ENCODE results near the gene GPATCH2.
A peak's percentile ranks its signal among the peaks of the same experiment; 100 is the strongest.
"Not testable (repeated sequence)": the region's sequence is repeated elsewhere in the genome, so short reads cannot be mapped to it uniquely, and the experiment has no call there.

Gene GPATCH2

GRCh38 chr1:217526636-217527035, 104.3 kb downstream of the GPATCH2 start:
- no peak for DNase-seq (ENCODE audit: low read depth in 2 of 3, low spot score in 1 of 3)

DNA sequence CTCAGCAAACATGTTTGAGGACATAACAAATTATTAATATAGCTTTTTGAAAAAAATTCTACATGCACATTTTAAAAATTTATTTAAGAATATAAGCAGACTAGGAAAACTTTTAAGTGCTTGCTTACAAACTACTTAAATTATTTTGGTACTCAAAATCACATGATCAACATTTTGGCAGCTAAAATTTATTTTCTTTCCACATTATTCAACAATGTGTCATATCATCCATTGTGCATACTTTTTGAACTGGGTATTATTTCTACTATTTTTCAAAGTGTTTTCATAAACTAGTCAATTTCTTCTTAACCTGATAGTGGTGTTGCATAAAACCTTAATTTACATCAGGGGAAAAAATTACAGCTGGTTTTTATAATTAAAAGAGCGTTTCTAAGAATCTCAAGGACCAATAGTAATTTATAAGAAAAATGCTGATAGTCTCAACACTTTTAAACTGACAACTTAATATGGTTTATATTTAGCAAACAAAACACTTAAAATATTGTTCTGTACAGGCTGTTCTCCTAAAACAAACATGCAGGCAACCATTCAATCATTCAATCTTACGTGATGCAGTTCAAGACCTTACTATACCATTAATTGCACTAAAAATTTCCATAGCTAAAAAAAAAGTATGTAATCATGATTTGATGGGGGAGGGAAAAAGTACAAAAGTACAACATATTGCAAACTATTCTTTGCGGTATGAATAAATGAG, 105.0 kb downstream of the GPATCH2 start:
- no peak for DNase-seq (ENCODE audit: low read depth in 2 of 3, low spot score in 1 of 3)

DNA sequence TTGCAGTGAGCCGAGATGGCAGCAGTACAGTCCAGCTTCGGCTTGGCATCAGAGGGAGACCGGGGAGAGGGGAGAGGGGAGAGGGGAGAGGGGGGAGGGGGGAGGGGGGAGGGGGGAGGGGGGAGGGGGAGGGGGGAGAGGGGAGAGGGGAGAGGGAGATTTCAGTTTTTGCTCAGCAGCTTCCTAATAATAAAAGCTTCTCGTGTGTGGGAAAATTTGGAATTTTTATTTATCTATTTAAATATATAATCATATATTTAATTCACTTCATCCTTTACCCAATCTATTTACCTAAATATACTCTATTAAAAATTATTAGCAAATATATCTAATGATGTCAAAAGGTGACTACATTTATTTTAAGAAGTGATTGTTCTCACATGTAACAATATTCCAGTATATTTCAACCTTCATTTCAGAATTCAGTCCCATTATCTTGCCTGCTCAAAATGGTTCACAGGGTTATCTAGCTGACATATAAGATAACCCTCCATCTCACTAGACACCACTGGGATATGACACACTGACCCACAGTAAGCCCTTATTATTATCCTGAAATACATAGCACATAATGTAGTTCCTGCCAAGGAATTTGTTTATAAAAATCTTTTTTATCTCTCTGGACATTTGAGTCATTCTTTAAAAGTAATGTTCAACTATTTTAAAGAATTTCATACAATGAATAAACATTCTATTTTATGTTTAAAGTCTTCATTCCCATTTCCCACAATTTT, 105.9 kb downstream of the GPATCH2 start:
- DNase-seq (ENCODE audit: low read depth in 2 of 3, low spot score in 1 of 3), result no peak

GRCh38 chr1:217523921-217524320, 107.0 kb downstream of the GPATCH2 start:
- not testable (repeated sequence) for DNase-seq (ENCODE audit: low read depth in 2 of 3, low spot score in 1 of 3)

DNA sequence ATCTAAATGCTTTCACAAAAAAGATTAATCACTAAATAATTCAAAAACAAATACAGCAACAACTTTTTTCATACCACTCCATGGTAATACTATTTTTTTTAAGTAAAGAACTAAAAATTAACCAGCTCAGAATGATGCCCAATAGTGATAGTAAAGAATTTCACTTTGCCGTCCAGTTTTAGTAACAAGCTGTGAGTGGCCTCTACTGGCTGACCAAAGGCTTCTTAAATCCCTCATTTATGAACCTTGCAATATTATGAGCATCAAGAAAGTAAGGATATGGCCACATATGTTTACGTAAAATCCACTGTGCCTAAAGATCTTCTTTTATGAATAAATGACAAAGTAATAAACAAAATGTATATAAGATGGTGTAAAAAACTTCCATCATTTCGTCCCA, 108.6 kb downstream of the GPATCH2 start:
- DNase-seq (ENCODE audit: low read depth in 2 of 3, low spot score in 1 of 3), result no peak

- no peak for DNase-seq (ENCODE audit: low read depth in 2 of 3, low spot score in 1 of 3)
Measured at GRCh38 chr1:217521317-217521716, 109.6 kb downstream of the GPATCH2 start.

DNA sequence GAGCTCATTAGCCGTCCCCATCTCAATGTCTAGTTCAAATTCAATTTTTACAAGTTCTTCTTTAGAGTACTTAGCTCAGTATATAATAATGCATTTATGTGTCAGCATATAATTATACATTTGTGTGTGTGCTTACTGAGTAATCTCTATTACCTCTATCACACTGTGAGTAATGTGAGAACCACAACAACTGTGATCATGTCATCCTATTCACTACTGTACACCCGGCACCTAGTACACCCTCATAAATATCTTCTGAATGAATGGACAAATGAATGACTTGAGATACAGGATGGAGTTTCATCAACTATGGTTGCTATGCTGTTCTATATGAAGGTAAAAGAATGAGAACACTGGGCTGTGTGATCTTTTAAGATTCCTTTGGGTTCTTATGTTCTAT, 124.0 kb downstream of the GPATCH2 start:
- DNase-seq (ENCODE audit: low read depth in 2 of 3, low spot score in 1 of 3), result no peak

DNA sequence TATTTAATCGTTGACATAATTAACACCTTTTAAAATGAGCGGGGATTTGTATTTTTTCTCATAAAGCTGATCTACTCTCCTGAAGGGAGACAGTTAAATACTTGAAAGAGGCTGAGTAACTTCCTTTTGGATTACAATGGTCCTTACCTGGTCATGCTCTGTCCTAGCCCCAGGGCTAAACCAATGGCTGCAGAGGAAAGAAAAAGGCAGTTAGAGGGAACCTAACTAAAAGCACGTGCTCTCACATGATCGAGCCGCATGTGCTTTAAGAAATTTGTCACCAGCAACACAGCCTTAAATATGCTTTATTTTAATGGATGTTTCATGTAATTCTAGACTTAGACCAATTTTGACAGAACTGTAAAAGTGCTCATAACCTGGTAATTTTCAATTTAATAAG, 132.7 kb downstream of the GPATCH2 start:
- DNase-seq (ENCODE audit: low read depth in 2 of 3, low spot score in 1 of 3), result no peak

DNA sequence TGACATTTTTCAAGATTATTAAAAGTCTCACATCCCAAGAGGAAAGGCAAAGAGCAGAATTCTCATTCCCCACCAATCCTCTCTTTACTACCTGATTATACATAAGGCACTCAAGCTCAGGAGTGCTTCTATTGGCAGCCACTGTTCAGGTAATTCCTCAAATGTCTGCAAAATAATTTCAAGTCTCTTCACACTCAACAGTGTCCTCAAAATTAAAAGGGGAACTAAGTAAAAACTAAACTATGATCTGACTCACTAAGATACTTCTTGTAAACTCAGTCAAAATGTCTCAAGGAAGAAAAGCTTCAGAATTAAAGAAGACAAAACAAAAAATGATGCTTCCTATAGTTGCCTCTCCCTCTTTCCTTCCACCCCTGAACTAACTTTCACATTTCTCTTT, 135.6 kb downstream of the GPATCH2 start:
- no peak for DNase-seq (ENCODE audit: low read depth in 2 of 3, low spot score in 1 of 3)

DNA sequence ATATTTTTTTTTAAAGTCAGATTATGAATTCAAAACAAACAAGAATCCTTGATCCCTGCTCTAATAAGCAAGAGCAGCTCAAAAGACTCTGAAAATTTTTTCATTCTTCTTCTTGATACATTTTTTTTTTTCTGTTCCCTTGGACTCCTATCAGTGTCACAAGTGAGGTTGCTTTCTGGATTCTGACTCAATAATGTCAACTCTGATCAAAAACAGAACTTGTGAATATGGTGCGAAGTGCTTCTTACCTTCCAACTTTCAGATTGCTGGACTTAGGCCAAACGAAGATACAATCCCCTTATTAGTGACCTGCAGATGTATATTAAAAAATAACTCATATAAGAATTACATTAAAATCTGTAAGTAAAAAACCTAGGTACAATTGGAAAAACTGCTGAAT, 136.1 kb downstream of the GPATCH2 start:
- DNase-seq (ENCODE audit: low read depth in 2 of 3, low spot score in 1 of 3), result no peak

GRCh38 chr1:217493290-217493689, 137.6 kb downstream of the GPATCH2 start:
- DNase-seq (ENCODE audit: low read depth in 2 of 3, low spot score in 1 of 3), result no peak

- no peak for DNase-seq (ENCODE audit: low read depth in 2 of 3, low spot score in 1 of 3)
Measured at GRCh38 chr1:217484871-217485270, 146.0 kb downstream of the GPATCH2 start.

GRCh38 chr1:217482356-217483102, 148.4 kb downstream of the GPATCH2 start:
- peak; percentile 47 to 50 (median 48) for DNase-seq (ENCODE audit: low read depth in 2 of 3, low spot score in 1 of 3)

DNA sequence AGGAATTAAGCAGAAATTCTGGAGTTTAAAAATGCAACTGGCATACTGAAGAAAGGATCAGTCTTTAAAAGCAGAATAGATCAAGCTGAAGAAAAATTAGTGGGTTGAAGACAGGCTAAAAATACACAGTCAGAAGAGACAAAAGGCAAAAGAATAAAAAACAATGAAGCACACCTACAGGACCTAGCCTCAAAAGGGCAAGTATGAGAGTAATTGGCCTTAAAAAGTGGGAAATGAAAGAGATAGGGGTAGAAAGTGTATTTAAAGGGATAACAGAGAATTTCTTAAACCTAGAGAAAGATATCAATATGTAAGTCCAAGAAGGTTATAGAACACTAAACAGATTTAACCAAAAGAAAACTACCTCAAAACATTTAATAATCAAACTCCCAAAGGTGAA, 152.4 kb downstream of the GPATCH2 start:
- DNase-seq (ENCODE audit: low read depth in 2 of 3, low spot score in 1 of 3), result no peak

- DNase-seq (ENCODE audit: low read depth in 2 of 3, low spot score in 1 of 3), result no peak
Measured at GRCh38 chr1:217472915-217473314, 158.0 kb downstream of the GPATCH2 start.

DNA sequence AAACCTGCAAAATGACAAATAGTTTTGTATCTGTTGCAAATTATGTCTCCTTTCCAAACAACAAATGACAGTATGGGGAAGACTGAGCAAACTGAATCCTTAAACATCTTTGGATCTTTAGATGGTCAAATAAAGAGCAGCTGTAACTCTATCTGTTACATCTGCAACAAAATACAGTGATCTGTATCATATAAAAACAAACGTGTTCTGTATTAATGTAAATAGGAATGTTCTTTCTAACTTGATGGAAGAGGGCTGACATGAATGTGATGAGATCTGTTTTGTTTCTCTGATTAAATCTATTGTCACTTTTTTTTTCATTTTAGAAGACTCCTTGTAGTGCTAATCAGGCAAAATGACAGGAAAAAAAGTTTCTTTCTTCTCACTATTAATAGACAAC, 159.5 kb downstream of the GPATCH2 start:
- no peak for DNase-seq (ENCODE audit: low read depth in 2 of 3, low spot score in 1 of 3)

DNA sequence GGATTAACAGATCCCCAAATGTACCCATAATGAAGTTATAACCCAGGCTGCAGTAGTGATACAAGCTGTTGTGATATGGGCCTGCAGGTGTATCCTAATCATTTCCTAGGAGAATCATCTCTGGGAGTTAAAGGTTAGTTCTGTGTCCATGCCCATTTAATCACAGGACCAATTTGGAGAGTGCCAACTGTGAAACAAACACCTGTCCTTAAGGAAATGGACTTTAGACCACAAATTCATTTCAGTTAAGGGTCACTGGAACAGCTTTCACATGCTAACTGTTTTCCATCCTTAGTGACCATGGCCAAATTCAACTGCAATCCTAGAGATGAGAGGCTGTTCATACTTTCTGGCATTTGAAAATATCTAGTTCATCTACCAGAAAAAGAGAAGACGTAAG, 160.9 kb downstream of the GPATCH2 start:
- DNase-seq (ENCODE audit: low read depth in 2 of 3, low spot score in 1 of 3), result no peak

- DNase-seq (ENCODE audit: low read depth in 2 of 3, low spot score in 1 of 3), result no peak
Measured at GRCh38 chr1:217465102-217465501, 165.8 kb downstream of the GPATCH2 start.

DNA sequence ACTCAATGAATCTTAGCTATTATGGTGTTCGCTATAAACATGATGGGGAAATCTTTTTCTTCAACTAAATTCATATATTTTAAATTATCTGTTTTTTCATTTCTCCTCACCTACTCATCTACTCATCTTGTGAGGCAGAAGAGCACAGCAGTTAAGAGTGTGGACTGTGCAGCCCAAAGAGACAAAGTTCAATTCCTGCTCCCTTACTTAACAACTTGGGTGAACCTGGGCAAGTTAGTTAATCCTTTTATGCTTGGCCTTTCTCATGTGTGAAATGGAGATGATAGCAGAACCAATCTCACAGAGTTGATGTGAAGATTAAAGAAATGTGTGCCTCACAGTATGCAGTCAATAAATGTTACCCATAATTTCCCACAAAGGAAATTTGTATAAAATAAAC, 168.2 kb downstream of the GPATCH2 start:
- DNase-seq (ENCODE audit: low read depth in 2 of 3, low spot score in 1 of 3), result no peak

GRCh38 chr1:217462159-217462558, 168.7 kb downstream of the GPATCH2 start:
- no peak for DNase-seq (ENCODE audit: low read depth in 2 of 3, low spot score in 1 of 3)

GRCh38 chr1:217457016-217457415, 173.9 kb downstream of the GPATCH2 start:
- DNase-seq (ENCODE audit: low read depth in 2 of 3, low spot score in 1 of 3), result no peak

- DNase-seq (ENCODE audit: low read depth in 2 of 3, low spot score in 1 of 3), result no peak
Measured at GRCh38 chr1:217456261-217456660, 174.6 kb downstream of the GPATCH2 start.

All from stimulated activated CD4-positive, alpha-beta T cell treated with anti-CD3 and anti-CD28 coated beads, Interleukin-12 subunit alpha, Interleukin-12 subunit beta, amount 100 ng/mL, for 48 hours (primary cell).